K562 (cell line): ENCODE measurements around the gene NDUFC2. TPM values are rescaled to one million over a fixed set of nuclear protein-coding genes. Genes with fewer than 3 reads are reported as not detected.

Experiments
- ATAC-seq: fragments of 200-7000 bp; cut with Tn5 transposase; 3 replicates; pipeline ENCODE4 v1.9.1; 2020; ENCODE audit warnings: moderate library complexity
- BruUV-seq: library from RNA; stranded (reverse); fragments of 400-500 nt; replicated peaks from 2 replicates; lab custom pipeline; 2021; lab: Mats Ljungman, UMichigan
- CTCF ChIA-PET: fragments of 300-600 bp; formaldehyde crosslinking; extraction: SDS; loops from one replicate; lab custom pipeline; 2021; ENCODE audit warnings: low intra/inter-chr PET ratio; lab: Yijun Ruan, JAX
- POLR2A ChIA-PET: fragments of 300-600, 350-650 bp; sonication (Branson Sonifier 250); formaldehyde crosslinking; extraction: SDS; loops from one replicate; lab custom pipeline; 2021; ENCODE audit warnings: antibody characterized with exemption, inconsistent platforms; lab: Yijun Ruan, JAX
- DNase-seq, 4 experiments: peaks; one replicate each; pipeline versions ENCODE4 v3.0.0 to v3.0.0-alpha.2; 2011 to 2018; ENCODE audit warnings: low spot score in 3 of 4, mixed read lengths in 3 of 4; ENCODE audit errors: extremely low read depth in 1 of 4
- FAIRE-seq: peaks from 2 replicates; lab custom pipeline; 2011; peaks lifted over from hg19 to GRCh38; lab: Jason Lieb, UNC
- H2AFZ ChIP-seq: 2 replicates; pipeline ENCODE4 v1.6.0; 2011; ENCODE audit warnings: low read depth, low read length, control low read depth, inconsistent platforms
- H3K27ac ChIP-seq: fragments of 200-600 bp; 3 replicates; pipeline ENCODE4 v1.8.0; 2011; ENCODE audit warnings: low read depth, mild to moderate bottlenecking, control low read depth, inconsistent platforms, low read length, moderate library complexity, mixed read lengths; ENCODE audit errors: extremely low read depth
- H3K27me3 ChIP-seq, 2 experiments: fragments of 300-600 bp in 1 of 2; 2 replicates in 1 of 2; 3 replicates in 1 of 2; pipeline versions ENCODE4 v1.6.0 to v1.8.0; 2011; ENCODE audit warnings: inconsistent platforms in 2 of 2, low read length in 2 of 2, mild to moderate bottlenecking in 1 of 2, mixed read lengths in 1 of 2, moderate library complexity in 1 of 2; ENCODE audit not compliant: control insufficient read depth in 2 of 2, insufficient read depth in 2 of 2
- H3K36me3 ChIP-seq: fragments of 300-600 bp; 3 replicates; pipeline ENCODE4 v1.8.0; 2011; ENCODE audit warnings: mild to moderate bottlenecking, low read length, inconsistent platforms; ENCODE audit not compliant: control insufficient read depth, insufficient read depth
- H3K4me1 ChIP-seq, 2 experiments: fragments of 200-600 bp in 1 of 2; replicated peaks in 1 of 2; 2 replicates in 1 of 2; 3 replicates in 1 of 2; pipeline versions ENCODE4 v1.5.1 to v1.8.0; 2011; ENCODE audit warnings: inconsistent platforms in 2 of 2, low read length in 2 of 2, mild to moderate bottlenecking in 1 of 2, mixed read lengths in 1 of 2, moderate library complexity in 1 of 2; ENCODE audit not compliant: control insufficient read depth in 2 of 2, insufficient read depth in 2 of 2
- H3K4me2 ChIP-seq: 2 replicates; pipeline ENCODE4 v1.6.1; 2011; ENCODE audit warnings: low read length, control low read depth, inconsistent platforms, mixed read lengths; ENCODE audit not compliant: insufficient read depth
- H3K4me3 ChIP-seq: fragments of 200-600 bp; sonication (generic), shearing (Covaris generic); 2 replicates; pipeline ENCODE4 v1.5.1; 2016; ENCODE audit warnings: control low read depth, inconsistent platforms
- H3K79me2 ChIP-seq: fragments of 200-600 bp; 3 replicates; pipeline ENCODE4 v1.8.0; 2011; ENCODE audit warnings: low read length, inconsistent platforms; ENCODE audit not compliant: control insufficient read depth, insufficient read depth
- H3K9ac ChIP-seq, 2 experiments: 2 replicates each; pipeline versions ENCODE4 v1.6.0 to v1.6.1; 2011; ENCODE audit warnings: low read depth in 2 of 2, low read length in 2 of 2, control low read depth in 1 of 2, inconsistent platforms in 1 of 2, mild to moderate bottlenecking in 1 of 2, mixed read lengths in 1 of 2; ENCODE audit not compliant: insufficient read depth in 1 of 2
- H3K9me1 ChIP-seq: one replicate; pipeline ENCODE4 v1.6.0; 2011; ENCODE audit warnings: inconsistent platforms, mild to moderate bottlenecking, low read length, moderate library complexity; ENCODE audit not compliant: control insufficient read depth, insufficient read depth
- H3K9me3 ChIP-seq: replicated peaks from 2 replicates; pipeline ENCODE4 v1.5.1; 2011; ENCODE audit warnings: low read depth, low read length, inconsistent platforms; ENCODE audit not compliant: control insufficient read depth, insufficient read depth
- H4K20me1 ChIP-seq: replicated peaks from 2 replicates; pipeline ENCODE4 v1.6.1; 2011; ENCODE audit warnings: low read length, inconsistent platforms, mixed read lengths; ENCODE audit not compliant: control insufficient read depth, insufficient read depth
- YY1 ChIP-seq, 3 experiments: IDR thresholded peaks; 2 replicates each; pipeline ENCODE4 v1.6.1; 2011; ENCODE audit warnings: low read length in 2 of 3, mild to moderate bottlenecking in 2 of 3, moderate library complexity in 2 of 3, borderline replicate concordance in 1 of 3, control low read depth in 1 of 3, low read depth in 1 of 3; ENCODE audit not compliant: insufficient read depth in 3 of 3, insufficient replicate concordance in 2 of 3, control insufficient read depth in 1 of 3, insufficient read length in 1 of 3; ENCODE audit errors: extremely low read depth in 1 of 3
- ZNF318 ChIP-seq, 2 experiments: fragments of 450-650 bp; IDR thresholded peaks; 2 replicates each; pipeline ENCODE4 v1.6.1; 2016; ENCODE audit warnings: mild to moderate bottlenecking in 2 of 2, borderline replicate concordance in 1 of 2, low read depth in 1 of 2, moderate library complexity in 1 of 2
- ZNF589 ChIP-seq: fragments of 200-800 bp; sonication (Bioruptor generic); IDR thresholded peaks from 2 replicates; pipeline ENCODE4 v1.6.1; 2016; ENCODE audit warnings: low read depth, missing genetic modification characterization, missing compliant biosample characterization
- ZNF778 ChIP-seq: fragments of 450-650 bp; formaldehyde crosslinking; IDR thresholded peaks from 2 replicates; pipeline ENCODE4 v1.4.0; 2020; ENCODE audit warnings: mild to moderate bottlenecking, moderate library complexity
- WGBS: fragments of 100-300 bp; shearing (Covaris generic); methylation state at CpG from one replicate; pipeline ENCODE4 v1.1.6; 2016; ENCODE audit warnings: low coverage, mixed read lengths; ENCODE audit not compliant: insufficient coverage; ENCODE audit errors: missing lambda C conversion rate; 5-methylcytosine and 5-hydroxymethylcytosine counted together
- in situ Hi-C: fragments of 300-500 bp; cut with MboI; formaldehyde crosslinking; loops from 4 replicates; pipeline ENCODE4 v1.15.0; 2018; ENCODE audit warnings: inconsistent platforms, mixed read lengths
- intact Hi-C: fragments of 100-400 bp; cut with micrococcal nuclease; formaldehyde crosslinking; loops from 2 replicates; pipeline ENCODE4 v1.14.2; 2022
- polyA plus RNA-seq, 8 experiments: library from polyadenylated mRNA; depleted of rRNA in 4 of 8; stranded (reverse) in 5 of 8; unstranded in 3 of 8; fragments of >200 nt; fragmentation: Nextera tagmentation in 2 of 8; fragmentation: Illumina TruSeq in 1 of 8; extraction: Ambion mirVana in 2 of 8; extraction: Trizol in 1 of 8; gene quantifications; 2 replicates each; pipeline versions ENCODE4 v1.2.1 to v1.2.3, GENCODE V29; 2011 to 2014; ENCODE audit warnings: inconsistent platforms in 1 of 8, missing spikeins in 1 of 8
- total RNA-seq, 7 experiments: library from RNA; depleted of rRNA in 6 of 7; stranded (reverse); fragments of >200 nt in 6 of 7; fragmentation: Illumina TruSeq in 2 of 7; extraction: Trizol in 2 of 7; gene quantifications; 2 replicates each; pipeline versions ENCODE4 v1.2.1 to v1.2.3, GENCODE V29; 2011 to 2021; ENCODE audit warnings: low replicate concordance in 1 of 7

NDUFC2 gene
- total and polyA plus RNA-seq, 9 of the 15 experiments (the other 6 are each of a cell fraction or from before 2014, with no cell fraction given) = 168 to 1,119 (median 442) TPM

- ATAC-seq (peak; percentile 80), FAIRE-seq (peak; percentile 91), DNase-seq (peak; percentile 50 to 93 (median 67))
- Histone ChIP-seq H3K9me3 (no peaks in the 10 kb centered on the region), H3K4me2 (peak overlapping the region; percentile 62), H3K27me3 (no peaks in the 10 kb centered on the region; a peak in 1 of 5 replicates), H4K20me1 (no peaks in the 10 kb centered on the region), H3K4me3 (0 out of 2 replicates have a peak overlapping the region, but pooled peaks have one; percentile 3), H3K36me3 (no peaks in the 10 kb centered on the region), H3K9ac (peak overlapping the region; percentile 67), H3K4me1 (peaks cover 22 to 25% of the 10 kb centered on the region in 2 experiments), H3K79me2 (no peaks in the 10 kb centered on the region), H2AFZ (peak overlapping the region; percentile 95), H3K27ac (peak overlapping the region; percentile 75), H3K9me1 (no peaks in the 10 kb centered on the region)
- CTCF ChIA-PET = interaction anchor here (0.7 kb wide), 1 partner anchor 240 kb away, joined by 3 read pairs; no protein-coding TSS in a partner anchor
- no TSS peak for BruUV-seq
- in situ Hi-C loops (no loop called here), intact Hi-C loops (loop anchor here (10.0 kb wide), 1 partner anchor 385 kb away; no protein-coding TSS in a partner anchor)
- POLR2A ChIA-PET = interaction anchor here (0.7 to 1.4 kb wide), 7 partner anchors 8 to 244 kb away, joined by 3 to 4 read pairs (median 3); partner anchors contain the start of gene THRSP
- WGBS = 6% methylated on average over 7 of the region's 7 CpGs
- TF ChIP-seq ZNF589 (CRISPR knock-in tag) (no peak; the same call in 1 of the 2 replicates), ZNF778 (CRISPR knock-in tag) (no peak), YY1 (IDR thresholded peaks at IDR 0.05; ENCODE audit: borderline replicate concordance in 1 of 3, control insufficient read depth in 1 of 3, extremely low read depth in 1 of 3, insufficient read depth in 3 of 3, insufficient read length in 1 of 3, insufficient replicate concordance in 2 of 3, low read depth in 1 of 3, low read length in 2 of 3) (peak in 1 of 3 experiments; percentile 65), ZNF318 (IDR thresholded peaks at IDR 0.05; ENCODE audit: borderline replicate concordance in 1 of 2, low read depth in 1 of 2) (0 out of 4 replicates have a peak, but pooled peaks of 1 of the 2 experiments have one; percentile 50)
Measured at GRCh38 chr11:78039919-78040671, 39.6 kb downstream of the NDUFC2 start.
